ENCODE data around the gene ANAPC4. TPM values are rescaled to one million over a fixed set of nuclear protein-coding genes. Genes with fewer than 3 reads are reported as not detected.

ANAPC4 gene
- total and polyA plus RNA-seq, 2 of the 8 experiments (the other 6 are each of a cell fraction or from before 2014, with no cell fraction given), result 8.7 to 31.6 TPM

DNA sequence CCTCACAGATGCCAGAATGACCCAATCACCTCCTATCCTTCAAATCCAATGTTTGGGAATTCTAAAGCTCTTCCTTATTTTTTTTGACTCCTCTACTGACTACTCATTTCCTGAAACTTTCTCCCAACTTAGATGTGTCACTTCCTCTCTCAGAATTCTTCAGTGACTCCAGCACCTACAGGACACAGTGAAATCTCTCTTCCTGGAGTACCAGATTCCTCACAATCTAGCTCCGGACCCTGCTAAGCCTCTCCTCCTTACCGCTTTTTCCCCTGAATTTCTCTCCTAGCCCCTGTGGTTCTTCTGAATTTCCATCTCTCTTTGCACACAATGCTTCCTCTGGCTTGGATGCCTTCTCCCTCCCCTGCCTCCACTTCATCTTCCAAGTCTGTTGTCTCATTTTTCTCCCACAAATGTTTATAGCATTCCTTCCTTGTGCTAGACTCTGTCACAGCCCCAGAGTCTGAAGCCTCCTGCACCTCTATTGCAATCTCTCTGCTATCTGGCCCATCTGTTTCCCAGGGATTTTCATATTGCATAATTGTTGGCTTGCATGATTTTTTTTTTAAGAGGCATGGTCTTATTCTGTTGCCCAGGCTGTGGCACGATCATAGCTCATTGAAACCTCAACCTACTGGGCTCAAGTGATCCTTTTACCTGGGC lies 80.1 kb downstream of the ANAPC4 start (continued):
- TF ChIP-seq TBP (IDR thresholded peaks at IDR 0.05; ENCODE audit: low read depth, low read length) (no peak), SP1 (IDR thresholded peaks at IDR 0.05; ENCODE audit: low read depth, low read length) (no peak), ZNF274 (IDR thresholded peaks at IDR 0.05; ENCODE audit: borderline replicate concordance, extremely low read depth, low read length) (no peak)

Data from H1 (cell line).